Peyer's patch (tissue), 4 donors: ENCODE measurements around the gene ASNSD1.
A peak's percentile ranks its signal among the peaks of the same experiment; 100 is the strongest.

Experiments used
- CTCF ChIP-seq, 6 experiments: fragments of 450-650 bp in 4 of 6; fragments of 200-600 bp in 2 of 6; sonication (generic) in 1 of 6; IDR thresholded peaks; one replicate each; pipeline ENCODE4 v1.5.1; 2017 to 2019; ENCODE audit warnings: antibody characterized with exemption in 6 of 6, mild to moderate bottlenecking in 3 of 6, moderate library complexity in 1 of 6
- POLR2A ChIP-seq, 2 donors: fragments of 450-650 bp; IDR thresholded peaks; one replicate each; pipeline ENCODE4 v1.5.1; 2017; ENCODE audit warnings: antibody characterized with exemption in 2 of 2, mild to moderate bottlenecking in 2 of 2, moderate library complexity in 2 of 2

- TF ChIP-seq POLR2A (IDR thresholded peaks at IDR 0.05) (no peak), CTCF (IDR thresholded peaks at IDR 0.05) (peak; percentile 35 to 70 (median 51))
Observed at GRCh38 chr2:189698020-189698887, 37.0 kb downstream of the ASNSD1 start.
